A549 treated with DMSO at 1 μM for 4 hours (cell line): ENCODE data around the gene GMNC. TPM values are rescaled to one million over a fixed set of nuclear protein-coding genes. Genes with fewer than 3 reads are reported as not detected.

Experiments
- total RNA-seq: library from RNA; stranded (reverse); fragments of 200-300 nt; extraction: Qiagen RNA extraction; gene quantifications from 5 replicates; pipeline ENCODE4 v1.2.3, GENCODE V29; 2022; ENCODE audit warnings: low read depth

Gene GMNC, protein sequence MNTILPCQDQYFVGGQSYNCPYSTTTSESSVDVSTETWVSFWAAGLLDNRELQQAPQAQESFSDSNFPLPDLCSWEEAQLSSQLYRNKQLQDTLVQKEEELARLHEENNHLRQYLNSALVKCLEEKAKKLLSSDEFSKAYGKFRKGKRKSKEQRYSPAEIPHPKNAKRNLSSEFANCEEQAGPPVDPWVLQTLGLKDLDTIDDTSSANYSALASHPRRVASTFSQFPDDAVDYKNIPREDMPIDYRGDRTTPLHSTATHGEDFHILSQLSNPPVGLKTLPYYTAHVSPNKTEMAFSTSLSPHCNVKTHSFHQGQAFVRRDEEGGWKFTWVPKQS
- total RNA-seq = not detected in 5 replicates

DNA sequence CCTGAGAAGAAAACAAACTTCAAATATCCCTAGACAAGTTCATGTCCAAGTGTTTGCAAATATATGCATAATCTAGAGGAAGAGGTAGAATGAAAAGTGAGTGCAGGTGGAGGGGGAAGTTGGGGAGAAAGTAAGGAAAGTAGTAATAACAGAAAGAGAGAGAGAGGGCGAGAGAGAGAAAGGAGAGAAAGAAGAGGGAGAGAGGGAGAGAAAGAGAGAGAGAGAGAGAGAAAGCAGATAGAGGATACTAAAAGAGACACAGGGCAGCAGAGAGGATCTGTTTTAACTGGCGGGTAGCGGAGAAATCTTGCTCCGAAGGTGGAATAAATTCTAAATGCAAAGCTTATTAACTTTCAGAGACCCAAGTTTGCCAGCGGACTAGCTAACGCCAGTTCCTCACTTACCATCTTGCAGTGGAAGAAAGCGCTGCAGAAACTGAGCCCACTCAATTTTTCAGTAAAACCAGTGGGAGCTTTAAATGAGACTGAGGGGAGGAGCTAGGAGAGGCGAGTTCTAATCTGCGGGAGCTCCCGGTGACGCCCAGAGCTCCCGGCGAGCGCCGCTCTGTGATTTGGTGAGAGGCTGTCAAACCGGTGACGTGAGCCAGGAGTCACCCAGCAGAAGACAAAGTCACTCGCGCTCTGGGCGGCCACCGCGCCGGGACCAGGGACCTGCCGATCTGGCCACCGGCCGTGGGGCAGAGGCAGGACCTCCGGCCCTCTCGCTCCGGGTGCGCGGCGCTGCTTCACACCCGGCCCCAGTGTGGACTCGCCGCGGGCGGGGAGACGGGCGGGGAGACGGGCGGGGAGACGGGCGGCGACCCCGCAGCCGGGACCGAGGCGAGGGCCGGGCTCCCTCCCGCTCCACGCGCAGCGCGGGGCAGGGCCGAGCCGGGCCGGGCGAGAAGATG is at the start of gene GMNC:
GMNC (minus strand) TSS at position 486 of the 910 bp plus-strand sequence; CDS start at position 407, 79 bp downstream.

